B cell (primary cell): ENCODE data around the gene CALM1. TPM values are rescaled to one million over a fixed set of nuclear protein-coding genes. Genes with fewer than 3 reads are reported as not detected.
A peak's percentile ranks its signal among the peaks of the same experiment; 100 is the strongest.

Experiments
- ATAC-seq: fragments of 200-7000 bp; cut with Tn5 transposase; one replicate; pipeline ENCODE4 v1.10.0; 2021; ENCODE audit warnings: low read depth, mild to moderate bottlenecking, moderate number of reproducible peaks, moderate library complexity
- CTCF ChIA-PET: fragments of 350-600 bp; sonication (Branson Sonifier 250); formaldehyde crosslinking; loops from one replicate; lab custom pipeline; 2021; ENCODE audit warnings: antibody characterized with exemption, inconsistent platforms; lab: Charles Lee
- POLR2A ChIA-PET: fragments of 350-600 bp; sonication (Branson Sonifier 250); formaldehyde crosslinking; loops from one replicate; lab custom pipeline; 2021; ENCODE audit warnings: antibody characterized with exemption; lab: Charles Lee
- DNase-seq: peaks from one replicate; pipeline ENCODE4 v3.0.0; 2013
- H2AFZ ChIP-seq: 2 replicates; pipeline ENCODE4 v1.6.1; 2012; ENCODE audit warnings: mild to moderate bottlenecking, low read depth, low read length; ENCODE audit not compliant: insufficient read depth, poor library complexity, severe bottlenecking
- H3K27ac ChIP-seq, 2 donors: 1 replicate in 1 of 2; 2 replicates in 1 of 2; pipeline ENCODE4 v1.5.1; 2012 to 2013; ENCODE audit warnings: low read length in 2 of 2, mild to moderate bottlenecking in 2 of 2, moderate library complexity in 1 of 2
- H3K27me3 ChIP-seq, 4 experiments: fragments of 200-600 bp in 1 of 4; sonication (generic) in 1 of 4; replicated peaks in 1 of 4; 1 replicate in 2 of 4; 2 replicates in 2 of 4; pipeline versions ENCODE4 v1.6.1 to v1.7.0; 2013 to 2016; ENCODE audit warnings: low read length in 3 of 4, mild to moderate bottlenecking in 2 of 4, mixed read lengths in 1 of 4, moderate library complexity in 1 of 4; ENCODE audit not compliant: insufficient read depth in 4 of 4, control insufficient read depth in 3 of 4; ENCODE audit errors: control extremely low read depth in 1 of 4
- H3K36me3 ChIP-seq, 2 experiments: replicated peaks in 1 of 2; 1 replicate in 1 of 2; 2 replicates in 1 of 2; pipeline versions ENCODE4 v1.6.1 to v1.7.1; 2013; ENCODE audit warnings: low read length in 1 of 2; ENCODE audit not compliant: insufficient read depth in 2 of 2, control insufficient read depth in 1 of 2; ENCODE audit errors: control extremely low read depth in 1 of 2, extremely low read depth in 1 of 2
- H3K4me1 ChIP-seq, 2 donors: fragments of 200-600 bp in 1 of 2; sonication (generic) in 1 of 2; 1 replicate in 1 of 2; 2 replicates in 1 of 2; pipeline versions ENCODE4 v1.5.1 to v1.6.1; 2013 to 2017; ENCODE audit warnings: low read length in 2 of 2; ENCODE audit not compliant: control insufficient read depth in 2 of 2, insufficient read depth in 2 of 2
- H3K4me2 ChIP-seq: replicated peaks from 2 replicates; pipeline ENCODE3; 2012; ENCODE audit warnings: mild to moderate bottlenecking, low read depth, low read length; ENCODE audit not compliant: poor library complexity, severe bottlenecking
- H3K4me3 ChIP-seq, 5 experiments: fragments of 200-600 bp in 1 of 5; sonication (generic) in 1 of 5; 1 replicate in 3 of 5; 2 replicates in 2 of 5; pipeline versions ENCODE4 v1.5.1 to v1.7.0; 2011 to 2016; ENCODE audit warnings: low read length in 4 of 5, mild to moderate bottlenecking in 4 of 5, low read depth in 2 of 5, control low read depth in 1 of 5, moderate library complexity in 1 of 5; ENCODE audit not compliant: insufficient read depth in 1 of 5; ENCODE audit errors: control extremely low read depth in 1 of 5, extremely low read depth in 1 of 5
- H3K79me2 ChIP-seq: fragments of 200-600 bp; sonication (generic); one replicate; pipeline ENCODE4 v1.6.0; 2016; ENCODE audit warnings: low read length; ENCODE audit not compliant: control insufficient read depth, insufficient read depth
- H3K9ac ChIP-seq: fragments of 200-600 bp; sonication (generic); 2 replicates; pipeline ENCODE4 v1.6.1; 2017; ENCODE audit warnings: mild to moderate bottlenecking, low read length, moderate library complexity
- H3K9me3 ChIP-seq, 3 donors: one replicate each; pipeline versions ENCODE4 v1.6.1 to v1.7.1; 2013; ENCODE audit warnings: low read length in 2 of 3; ENCODE audit not compliant: control insufficient read depth in 2 of 3, insufficient read depth in 1 of 3; ENCODE audit errors: control extremely low read depth in 1 of 3
- H4K20me1 ChIP-seq: 2 replicates; pipeline ENCODE4 v1.6.0; 2012; ENCODE audit warnings: mild to moderate bottlenecking, low read length; ENCODE audit not compliant: insufficient read depth, control insufficient read depth, poor library complexity, severe bottlenecking
- H3K27ac Mint-ChIP-seq: one replicate; pipeline ENCODE4 v1.8.0; 2021; ENCODE audit warnings: mixed read lengths
- H3K27me3 Mint-ChIP-seq: one replicate; pipeline ENCODE4 v1.8.0; 2021; ENCODE audit warnings: mixed read lengths
- H3K4me1 Mint-ChIP-seq: one replicate; pipeline ENCODE4 v1.8.0; 2021; ENCODE audit warnings: mixed read lengths
- H3K4me3 Mint-ChIP-seq: one replicate; pipeline ENCODE4 v1.8.0; 2021; ENCODE audit warnings: mixed read lengths
- H3K9me3 Mint-ChIP-seq: one replicate; pipeline ENCODE4 v1.8.0; 2022; ENCODE audit warnings: mixed read lengths; ENCODE audit not compliant: insufficient read depth
- EZH2 ChIP-seq: IDR thresholded peaks from 2 replicates; pipeline ENCODE4 v1.6.1; 2012; ENCODE audit warnings: borderline replicate concordance, low read depth, mild to moderate bottlenecking, moderate library complexity, low read length; ENCODE audit not compliant: insufficient read depth, poor library complexity, severe bottlenecking
- WGBS: methylation state at CpG from one replicate; pipeline ENCODE4 v1.1.5; 2013; ENCODE audit warnings: missing lambda C conversion rate; ENCODE audit not compliant: insufficient coverage; 5-methylcytosine and 5-hydroxymethylcytosine counted together
- intact Hi-C: fragments of 100-400 bp; cut with micrococcal nuclease; formaldehyde crosslinking; loops from one replicate; pipeline ENCODE4 v1.10.0; 2022
- polyA plus RNA-seq: library from polyadenylated mRNA; depleted of rRNA; stranded (reverse); fragments of >200 nt; gene quantifications from 2 replicates; pipeline ENCODE4 v1.2.3, GENCODE V29; 2012
- total RNA-seq, 2 donors: library from RNA; stranded (reverse); fragments of 120-200 nt in 1 of 2; gene quantifications; 1 replicate in 1 of 2; 2 replicates in 1 of 2; pipeline versions ENCODE4 v1.2.3 to v1.2.4, GENCODE V29; 2013 to 2022
- TF ChIP-seq, protein P1 (sequence below): fragments of 200-600 bp; IDR thresholded peaks from one replicate; pipeline ENCODE4 v1.8.0; 2022; ENCODE audit warnings: antibody characterized with exemption, mild to moderate bottlenecking

CALM1 gene
- total and polyA plus RNA-seq, 2 donors (not counting 1 experiment from before 2014, with no cell fraction given): 264 to 267 TPM

DNA sequence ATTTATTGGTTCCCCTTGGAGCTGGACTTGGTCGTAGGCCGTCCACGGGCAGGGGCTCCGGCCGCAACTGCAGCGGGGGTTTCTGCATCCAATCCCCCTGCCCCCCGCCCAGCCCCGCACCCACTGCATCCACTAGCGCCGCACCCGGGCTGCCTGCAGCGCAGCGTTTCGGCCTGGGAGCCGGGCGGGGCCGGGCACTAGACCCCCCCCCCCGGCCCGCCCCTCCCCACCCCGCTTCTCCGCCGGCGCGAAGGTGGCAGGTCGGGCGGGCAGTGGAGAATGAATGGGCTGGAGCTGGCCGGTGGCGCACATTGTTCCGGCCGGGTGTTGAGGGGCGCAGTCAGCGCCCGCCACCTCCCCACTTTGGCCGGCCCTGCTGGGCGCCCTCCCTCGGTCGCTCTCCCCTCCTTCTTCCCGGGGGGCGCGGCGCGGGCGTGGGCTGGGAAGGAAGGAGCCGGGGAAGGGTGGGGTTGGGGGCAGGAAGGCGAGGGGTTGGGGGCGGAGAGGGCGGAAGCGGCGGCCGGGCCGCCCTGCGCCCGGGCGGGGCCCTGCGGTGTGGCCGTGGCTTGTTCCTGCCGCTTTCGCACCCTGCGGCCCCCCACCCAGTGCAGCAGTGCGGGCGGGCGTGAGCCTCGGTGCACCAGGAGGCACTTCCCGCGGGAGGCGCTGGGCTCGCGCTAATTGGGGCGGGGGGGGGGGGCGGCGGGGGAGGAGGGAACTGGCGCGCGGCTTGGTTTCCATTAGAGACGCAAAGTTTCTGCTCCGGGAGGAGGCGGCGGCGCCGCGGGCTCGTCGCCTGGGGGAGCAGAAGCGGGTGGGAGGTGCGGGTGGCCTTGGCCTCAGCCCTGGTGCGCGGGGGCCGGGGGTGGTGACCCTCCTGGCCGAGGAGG, 841 bp downstream of the CALM1 start:
- ATAC-seq (peak; percentile 23), DNase-seq (no peak)
- H2AFZ ChIP-seq: no peak overlapping the region

More for the DNA sequence above, 841 bp downstream of the CALM1 start:
- H3K27me3 ChIP-seq: no peaks in the 10 kb centered on the region
- Mint-ChIP-seq H3K4me1 (peaks cover 44% of the 10 kb centered on the region), H3K9me3 (no peaks in the 10 kb centered on the region), H3K27ac (peak overlapping the region; percentile 98), H3K4me3 (peak overlapping the region; percentile 96), H3K27me3 (no peaks in the 10 kb centered on the region)
- H3K27ac ChIP-seq: peak overlapping the region; percentile 93 to 95
- H3K79me2 ChIP-seq: peaks cover 47% of the 10 kb centered on the region
- H3K4me2 ChIP-seq: peak overlapping the region; percentile 99
- ChIA-PET CTCF (interaction anchor here (2.0 to 3.2 kb wide), 2 partner anchors 15 to 361 kb away, joined by 7 to 28 read pairs; no protein-coding TSS in a partner anchor), POLR2A (interaction anchor here (0.5 to 5.2 kb wide), 3 partner anchors 15 to 361 kb away, joined by 3 to 117 read pairs (median 20); no protein-coding TSS in a partner anchor)
- H3K36me3 ChIP-seq: peaks cover 0 to 28% of the 10 kb centered on the region in 2 experiments
- no peaks in the 10 kb centered on the region for H3K9me3 ChIP-seq
- peaks cover 53% of the 10 kb centered on the region for H4K20me1 ChIP-seq
- H3K4me1 ChIP-seq: peaks cover 39 to 45% of the 10 kb centered on the region in 2 donors
- intact Hi-C loops: loop anchor here (1.0 to 5.0 kb wide), 5 partner anchors 141 to 1710 kb away; partner anchors contain the start of genes ATXN3, EFCAB11, GPR68 and PSMC1
- H3K9ac ChIP-seq: peak overlapping the region; percentile 86
- H3K4me3 ChIP-seq: peak overlapping the region; percentile 64 to 100 (median 88)
- WGBS: under 1% methylated on average over 45 of the region's 89 CpGs
- no peak for TF ChIP-seq EZH2
- TF ChIP-seq, protein P1, sequence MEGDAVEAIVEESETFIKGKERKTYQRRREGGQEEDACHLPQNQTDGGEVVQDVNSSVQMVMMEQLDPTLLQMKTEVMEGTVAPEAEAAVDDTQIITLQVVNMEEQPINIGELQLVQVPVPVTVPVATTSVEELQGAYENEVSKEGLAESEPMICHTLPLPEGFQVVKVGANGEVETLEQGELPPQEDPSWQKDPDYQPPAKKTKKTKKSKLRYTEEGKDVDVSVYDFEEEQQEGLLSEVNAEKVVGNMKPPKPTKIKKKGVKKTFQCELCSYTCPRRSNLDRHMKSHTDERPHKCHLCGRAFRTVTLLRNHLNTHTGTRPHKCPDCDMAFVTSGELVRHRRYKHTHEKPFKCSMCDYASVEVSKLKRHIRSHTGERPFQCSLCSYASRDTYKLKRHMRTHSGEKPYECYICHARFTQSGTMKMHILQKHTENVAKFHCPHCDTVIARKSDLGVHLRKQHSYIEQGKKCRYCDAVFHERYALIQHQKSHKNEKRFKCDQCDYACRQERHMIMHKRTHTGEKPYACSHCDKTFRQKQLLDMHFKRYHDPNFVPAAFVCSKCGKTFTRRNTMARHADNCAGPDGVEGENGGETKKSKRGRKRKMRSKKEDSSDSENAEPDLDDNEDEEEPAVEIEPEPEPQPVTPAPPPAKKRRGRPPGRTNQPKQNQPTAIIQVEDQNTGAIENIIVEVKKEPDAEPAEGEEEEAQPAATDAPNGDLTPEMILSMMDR: no peak
